Esophagus squamous epithelium (tissue), 5 donors: ENCODE data around the gene OXCT1. TPM values are rescaled to one million over a fixed set of nuclear protein-coding genes. Genes with fewer than 3 reads are reported as not detected.

Experiments used
- DNase-seq: peaks from one replicate; lab custom pipeline; 2025; lab: John Stamatoyannopoulos, UW
- H3K27ac ChIP-seq, 4 donors: fragments of 200-600 bp; sonication (generic); one replicate each; pipeline ENCODE4 v1.5.1; 2016 to 2019; ENCODE audit warnings: mild to moderate bottlenecking in 1 of 4
- H3K27me3 ChIP-seq, 4 donors: fragments of 200-600 bp; sonication (generic); 1 replicate in 3 of 4; 2 replicates in 1 of 4; pipeline versions ENCODE4 v1.5.1 to v1.6.0; 2017 to 2021; ENCODE audit warnings: antibody characterized with exemption in 1 of 4
- H3K36me3 ChIP-seq, 3 donors: fragments of 200-600 bp; sonication (generic); one replicate each; pipeline ENCODE4 v1.5.1; 2016 to 2019
- H3K4me1 ChIP-seq, 3 donors: fragments of 200-600 bp; sonication (generic); one replicate each; pipeline ENCODE4 v1.5.1; 2017 to 2019
- H3K4me3 ChIP-seq, 4 donors: fragments of 200-600 bp; sonication (generic); 1 replicate in 3 of 4; 2 replicates in 1 of 4; pipeline ENCODE4 v1.5.1; 2016 to 2019; ENCODE audit warnings: mild to moderate bottlenecking in 2 of 4, moderate library complexity in 1 of 4
- H3K9me3 ChIP-seq, 3 donors: fragments of 200-600 bp; sonication (generic); one replicate each; pipeline ENCODE4 v1.5.1; 2016 to 2019
- POLR2A ChIP-seq, 4 donors: fragments of 450-650 bp; IDR thresholded peaks; one replicate each; pipeline ENCODE4 v1.6.1; 2017; ENCODE audit warnings: antibody characterized with exemption in 4 of 4, mild to moderate bottlenecking in 4 of 4, moderate library complexity in 3 of 4
- WGBS, 2 donors: methylation state at CpG; one replicate each; pipeline ENCODE4 v1.1.5; 2018; 5-methylcytosine and 5-hydroxymethylcytosine counted together
- intact Hi-C: fragments of 100-400 bp; cut with DNase I; formaldehyde crosslinking; loops from one replicate; pipeline ENCODE4 v1.15.0; 2022
- total RNA-seq, 4 donors: library from RNA; depleted of rRNA; stranded (reverse); fragments of >200 nt; gene quantifications; one replicate each; pipeline ENCODE4 v1.1.0, GENCODE V29; 2016
- TF ChIP-seq, protein P1 (sequence below), 6 experiments: fragments of 450-650 bp in 4 of 6; fragments of 200-600 bp in 2 of 6; sonication (generic) in 2 of 6; IDR thresholded peaks; one replicate each; pipeline ENCODE4 v1.5.1; 2016 to 2019; ENCODE audit warnings: antibody characterized with exemption in 6 of 6, mild to moderate bottlenecking in 4 of 6, moderate library complexity in 4 of 6
- donor health status: DM: yes; HTN: yes; CAD: no.

The OXCT1 gene
- total RNA-seq, 4 donors from 2014 or later = 20.3 to 27.3 (median 23.4) TPM

DNA sequence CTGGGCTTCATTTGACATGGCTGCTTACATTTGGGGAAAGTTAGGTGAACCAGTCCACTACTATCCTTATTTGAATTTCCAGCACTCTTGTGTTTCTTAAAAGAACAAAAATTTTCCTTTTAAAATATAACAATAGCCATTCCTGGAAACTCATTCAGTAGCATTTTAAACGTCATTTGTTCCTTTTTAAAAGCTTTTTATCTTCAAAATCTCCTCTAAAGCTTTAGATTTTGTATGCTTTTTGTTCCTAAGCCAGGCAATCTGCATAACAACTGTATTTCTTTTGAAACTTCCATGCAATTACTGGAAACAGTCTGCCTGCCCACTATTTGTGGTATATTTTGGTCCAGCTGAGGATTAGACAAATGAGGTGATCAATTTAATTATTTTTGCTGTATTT, 187.6 kb downstream of the OXCT1 start:
- 15 to 23% methylated on average over 1 of the region's 1 CpG for WGBS, 2 donors
- H3K9me3 ChIP-seq = peaks cover 0 to 12% (median 0%) of the 10 kb centered on the region in 3 donors
- TF ChIP-seq, protein P1, sequence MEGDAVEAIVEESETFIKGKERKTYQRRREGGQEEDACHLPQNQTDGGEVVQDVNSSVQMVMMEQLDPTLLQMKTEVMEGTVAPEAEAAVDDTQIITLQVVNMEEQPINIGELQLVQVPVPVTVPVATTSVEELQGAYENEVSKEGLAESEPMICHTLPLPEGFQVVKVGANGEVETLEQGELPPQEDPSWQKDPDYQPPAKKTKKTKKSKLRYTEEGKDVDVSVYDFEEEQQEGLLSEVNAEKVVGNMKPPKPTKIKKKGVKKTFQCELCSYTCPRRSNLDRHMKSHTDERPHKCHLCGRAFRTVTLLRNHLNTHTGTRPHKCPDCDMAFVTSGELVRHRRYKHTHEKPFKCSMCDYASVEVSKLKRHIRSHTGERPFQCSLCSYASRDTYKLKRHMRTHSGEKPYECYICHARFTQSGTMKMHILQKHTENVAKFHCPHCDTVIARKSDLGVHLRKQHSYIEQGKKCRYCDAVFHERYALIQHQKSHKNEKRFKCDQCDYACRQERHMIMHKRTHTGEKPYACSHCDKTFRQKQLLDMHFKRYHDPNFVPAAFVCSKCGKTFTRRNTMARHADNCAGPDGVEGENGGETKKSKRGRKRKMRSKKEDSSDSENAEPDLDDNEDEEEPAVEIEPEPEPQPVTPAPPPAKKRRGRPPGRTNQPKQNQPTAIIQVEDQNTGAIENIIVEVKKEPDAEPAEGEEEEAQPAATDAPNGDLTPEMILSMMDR (IDR thresholded peaks at IDR 0.05) = no peak
- no peak for TF ChIP-seq POLR2A (IDR thresholded peaks at IDR 0.05)
- H3K27ac ChIP-seq = no peak overlapping the region
- no peaks in the 10 kb centered on the region for H3K4me1 ChIP-seq
- no peaks in the 10 kb centered on the region for H3K36me3 ChIP-seq
- intact Hi-C loops = no loop called here
- no peak for DNase-seq
- no peaks in the 10 kb centered on the region for H3K27me3 ChIP-seq
- H3K4me3 ChIP-seq = no peak overlapping the region

- 0% methylated on average over 1 of the region's 1 CpG for WGBS, 2 donors
- Histone ChIP-seq H3K9me3 (peaks cover 0 to 12% (median 0%) of the 10 kb centered on the region in 3 donors), H3K4me3 (no peak overlapping the region), H3K36me3 (no peaks in the 10 kb centered on the region), H3K4me1 (no peaks in the 10 kb centered on the region), H3K27ac (no peak overlapping the region), H3K27me3 (no peaks in the 10 kb centered on the region)
- no peak for DNase-seq
- intact Hi-C loops = no loop called here
- TF ChIP-seq, protein P1 (IDR thresholded peaks at IDR 0.05) = no peak
- no peak for TF ChIP-seq POLR2A (IDR thresholded peaks at IDR 0.05)
These were observed 188.4 kb downstream of the OXCT1 start for GRCh38 chr5:41681840-41682239.

Other genes starting within 250 kb of the OXCT1 start
- 10 to 100 TPM; 11.9 to 16.4 (median 14.2) TPM for gene RIMOC1, start 33.9 kb upstream of the OXCT1 start, total RNA-seq
- 10 to 100 TPM in 1 of 4 donors, 1 to 10 TPM in 3; 2.4 to 10.9 (median 7.4) TPM for gene FBXO4, start 54.9 kb upstream of the OXCT1 start, total RNA-seq